ENCODE measurements around the gene CHI3L1.

The CHI3L1 gene

GRCh38 chr1:203146537-203146936, 40.0 kb downstream of the CHI3L1 start:
- in situ Hi-C loops (cut with HindIII; ENCODE audit: low sequenced_read_pairs) = no loop called here
- DNase-seq (ENCODE audit: low read depth) = no peak
- TF ChIP-seq CTCF (IDR thresholded peaks at IDR 0.05; ENCODE audit: low read depth, low read length, missing control alignments) = no peak

GRCh38 chr1:203146042-203146369, 40.5 kb downstream of the CHI3L1 start:
- no peak for DNase-seq (ENCODE audit: low read depth)
- H3K4me3 ChIP-seq (ENCODE audit: low read depth, low read length) = no peak overlapping the region
- no peak for TF ChIP-seq CTCF (IDR thresholded peaks at IDR 0.05; ENCODE audit: low read depth, low read length, missing control alignments)
- in situ Hi-C loops (cut with HindIII; ENCODE audit: low sequenced_read_pairs) = no loop called here

More at GRCh38 chr1:203146537-203146936, 40.0 kb downstream of the CHI3L1 start:
- no peak overlapping the region for H3K4me3 ChIP-seq (ENCODE audit: low read depth, low read length)

GRCh38 chr1:203145321-203146041, 41.0 kb downstream of the CHI3L1 start:
- TF ChIP-seq CTCF (IDR thresholded peaks at IDR 0.05; ENCODE audit: low read depth, low read length, missing control alignments) = no peak
- no peak overlapping the region for H3K4me3 ChIP-seq (ENCODE audit: low read depth, low read length)
- DNase-seq (ENCODE audit: low read depth) = no peak
- in situ Hi-C loops (cut with HindIII; ENCODE audit: low sequenced_read_pairs) = no loop called here

- no peak for TF ChIP-seq CTCF (IDR thresholded peaks at IDR 0.05; ENCODE audit: low read depth, low read length, missing control alignments)
- no peak overlapping the region for H3K4me3 ChIP-seq (ENCODE audit: low read depth, low read length)
- DNase-seq (ENCODE audit: low read depth) = no peak
- in situ Hi-C loops (cut with HindIII; ENCODE audit: low sequenced_read_pairs) = no loop called here
These were observed 41.8 kb downstream of the CHI3L1 start for GRCh38 chr1:203144661-203145060.

GRCh38 chr1:203143641-203144040, 42.9 kb downstream of the CHI3L1 start:
- no peak overlapping the region for H3K4me3 ChIP-seq (ENCODE audit: low read depth, low read length)
- DNase-seq (ENCODE audit: low read depth) = no peak
- in situ Hi-C loops (cut with HindIII; ENCODE audit: low sequenced_read_pairs) = no loop called here
- no peak for TF ChIP-seq CTCF (IDR thresholded peaks at IDR 0.05; ENCODE audit: low read depth, low read length, missing control alignments)

- DNase-seq (ENCODE audit: low read depth) = no peak
- in situ Hi-C loops (cut with HindIII; ENCODE audit: low sequenced_read_pairs) = no loop called here
- TF ChIP-seq CTCF (IDR thresholded peaks at IDR 0.05; ENCODE audit: low read depth, low read length, missing control alignments) = no peak
- H3K4me3 ChIP-seq (ENCODE audit: low read depth, low read length) = no peak overlapping the region
These were observed 43.7 kb downstream of the CHI3L1 start for GRCh38 chr1:203142684-203143408.
